Right atrium auricular region (tissue), 2 donors: ENCODE measurements around the gene TDRD3. TPM values are rescaled to one million over a fixed set of nuclear protein-coding genes. Genes with fewer than 3 reads are reported as not detected.
A peak's percentile ranks its signal among the peaks of the same experiment; 100 is the strongest.

Source experiments
- DNase-seq: peaks from one replicate; pipeline ENCODE4 v3.0.0-alpha.2; 2019; ENCODE audit warnings: low spot score
- H3K27ac ChIP-seq, 2 donors: fragments of 200-600 bp; sonication (generic); 1 replicate in 1 of 2; 2 replicates in 1 of 2; pipeline ENCODE4 v1.5.1; 2016 to 2019
- H3K27me3 ChIP-seq, 2 donors: fragments of 200-600 bp; sonication (generic); one replicate each; pipeline versions ENCODE4 v1.5.1 to v1.6.0; 2017 to 2019
- H3K36me3 ChIP-seq: fragments of 200-600 bp; sonication (generic); one replicate; pipeline ENCODE4 v1.5.1; 2016
- H3K4me1 ChIP-seq, 2 donors: fragments of 200-600 bp; sonication (generic); one replicate each; pipeline versions ENCODE4 v1.5.1 to v1.6.0; 2017 to 2019
- H3K4me3 ChIP-seq, 2 donors: fragments of 200-600 bp; sonication (generic); 1 replicate in 1 of 2; 2 replicates in 1 of 2; pipeline ENCODE4 v1.5.1; 2017 to 2019; ENCODE audit warnings: mild to moderate bottlenecking in 1 of 2, moderate library complexity in 1 of 2
- H3K9me3 ChIP-seq, 2 donors: fragments of 200-600 bp; sonication (generic); one replicate each; pipeline ENCODE4 v1.5.1; 2019
- total RNA-seq, 2 donors: library from RNA; depleted of rRNA; stranded (reverse); fragments of >200 nt; gene quantifications; one replicate each; pipeline ENCODE4 v1.1.0, GENCODE V29; 2016
- TF ChIP-seq, protein P1 (sequence below), 2 donors: fragments of 200-600 bp; sonication (generic); IDR thresholded peaks; one replicate each; pipeline ENCODE4 v1.5.1; 2019; ENCODE audit warnings: antibody characterized with exemption in 2 of 2

TDRD3 gene
- total RNA-seq, 2 donors from 2014 or later = 28.3 to 31.4 TPM

DNA sequence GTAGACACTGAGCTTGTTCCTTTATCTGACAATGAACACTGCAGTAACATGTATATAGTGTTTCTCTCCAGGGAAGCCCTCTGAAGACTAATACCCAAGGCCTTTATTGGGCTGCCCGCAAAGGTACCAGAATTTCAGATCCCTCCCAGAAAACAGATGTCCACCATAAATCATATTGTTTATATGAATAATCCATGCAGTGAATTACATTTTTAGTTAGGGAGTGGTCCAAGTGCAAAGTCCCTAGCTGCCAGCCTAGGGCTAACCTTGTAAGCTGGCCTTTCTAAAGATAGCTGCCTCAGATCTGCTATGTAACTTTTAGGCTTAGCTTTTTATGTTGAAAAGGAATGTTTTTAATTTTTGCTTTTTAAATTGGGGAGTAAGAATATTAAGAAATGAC is 44.7 kb downstream of the TDRD3 start:
- DNase-seq = no peak
- no peak overlapping the region for H3K27ac ChIP-seq
- no peak overlapping the region for H3K4me3 ChIP-seq
- H3K4me1 ChIP-seq = no peaks in the 10 kb centered on the region
- TF ChIP-seq, protein P1, sequence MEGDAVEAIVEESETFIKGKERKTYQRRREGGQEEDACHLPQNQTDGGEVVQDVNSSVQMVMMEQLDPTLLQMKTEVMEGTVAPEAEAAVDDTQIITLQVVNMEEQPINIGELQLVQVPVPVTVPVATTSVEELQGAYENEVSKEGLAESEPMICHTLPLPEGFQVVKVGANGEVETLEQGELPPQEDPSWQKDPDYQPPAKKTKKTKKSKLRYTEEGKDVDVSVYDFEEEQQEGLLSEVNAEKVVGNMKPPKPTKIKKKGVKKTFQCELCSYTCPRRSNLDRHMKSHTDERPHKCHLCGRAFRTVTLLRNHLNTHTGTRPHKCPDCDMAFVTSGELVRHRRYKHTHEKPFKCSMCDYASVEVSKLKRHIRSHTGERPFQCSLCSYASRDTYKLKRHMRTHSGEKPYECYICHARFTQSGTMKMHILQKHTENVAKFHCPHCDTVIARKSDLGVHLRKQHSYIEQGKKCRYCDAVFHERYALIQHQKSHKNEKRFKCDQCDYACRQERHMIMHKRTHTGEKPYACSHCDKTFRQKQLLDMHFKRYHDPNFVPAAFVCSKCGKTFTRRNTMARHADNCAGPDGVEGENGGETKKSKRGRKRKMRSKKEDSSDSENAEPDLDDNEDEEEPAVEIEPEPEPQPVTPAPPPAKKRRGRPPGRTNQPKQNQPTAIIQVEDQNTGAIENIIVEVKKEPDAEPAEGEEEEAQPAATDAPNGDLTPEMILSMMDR (IDR thresholded peaks at IDR 0.05) = no peak
- H3K9me3 ChIP-seq = no peaks in the 10 kb centered on the region
- no peaks in the 10 kb centered on the region for H3K36me3 ChIP-seq
- H3K27me3 ChIP-seq = no peaks in the 10 kb centered on the region

DNA sequence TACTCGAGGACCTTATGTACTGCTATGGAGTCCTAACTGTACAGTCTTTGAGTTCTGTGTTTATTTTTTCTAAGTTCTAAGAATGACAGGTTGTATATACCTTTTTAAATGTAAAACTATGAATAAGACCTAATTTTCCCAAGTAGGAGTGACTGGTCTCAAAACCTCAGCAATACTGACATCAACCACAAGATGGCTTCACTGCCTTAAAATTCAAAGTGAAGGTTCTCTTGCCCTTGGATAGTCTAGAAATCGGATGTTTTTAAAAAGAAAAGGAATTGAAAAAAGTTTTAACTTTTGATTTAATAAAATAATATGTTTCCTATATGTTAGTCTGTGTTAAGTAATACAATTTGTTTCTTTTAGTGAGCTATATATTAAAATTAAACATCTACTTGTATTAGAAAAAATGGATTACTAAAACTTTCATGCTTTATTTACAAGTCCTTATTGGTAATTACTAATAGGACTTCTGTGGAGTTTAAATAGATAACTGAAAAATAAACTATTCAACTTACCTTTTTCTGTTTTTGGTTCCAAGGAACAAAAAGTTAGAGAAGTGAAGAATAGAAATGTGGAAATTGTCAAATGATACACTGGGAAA is 52.0 kb downstream of the TDRD3 start:
- no peak for DNase-seq

DNA sequence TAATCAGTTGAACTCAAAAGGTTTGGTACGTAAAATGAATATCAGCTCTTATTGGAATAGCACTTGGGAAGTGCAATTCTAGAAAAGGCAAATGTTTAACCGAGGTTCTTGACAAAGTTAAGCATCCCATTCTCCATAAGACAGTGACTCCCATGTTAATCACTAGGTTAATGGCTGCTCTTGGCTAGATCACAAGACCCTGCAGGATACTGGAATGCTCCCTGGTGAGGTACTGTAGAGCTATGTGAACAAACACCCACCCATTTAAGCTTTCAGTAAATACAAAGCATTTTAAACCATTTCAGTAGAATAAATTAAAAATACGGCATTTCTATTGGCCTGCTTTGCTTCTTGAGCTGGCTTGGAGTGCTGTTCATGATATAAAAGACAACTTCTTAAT is 56.5 kb downstream of the TDRD3 start:
- TF ChIP-seq, protein P1 (IDR thresholded peaks at IDR 0.05) = no peak
- no peak overlapping the region for H3K27ac ChIP-seq
- no peak overlapping the region for H3K4me3 ChIP-seq
- no peaks in the 10 kb centered on the region for H3K27me3 ChIP-seq
- no peaks in the 10 kb centered on the region for H3K4me1 ChIP-seq
- H3K36me3 ChIP-seq = no peaks in the 10 kb centered on the region
- no peaks in the 10 kb centered on the region for H3K9me3 ChIP-seq
- no peak for DNase-seq

More for the DNA sequence above, 52.0 kb downstream of the TDRD3 start:
- no peaks in the 10 kb centered on the region for H3K36me3 ChIP-seq
- no peaks in the 10 kb centered on the region for H3K9me3 ChIP-seq
- no peak overlapping the region for H3K27ac ChIP-seq
- TF ChIP-seq, protein P1 (IDR thresholded peaks at IDR 0.05) = peak; percentile 81 to 82
- no peaks in the 10 kb centered on the region for H3K4me1 ChIP-seq
- no peaks in the 10 kb centered on the region for H3K27me3 ChIP-seq
- no peak overlapping the region for H3K4me3 ChIP-seq

DNA sequence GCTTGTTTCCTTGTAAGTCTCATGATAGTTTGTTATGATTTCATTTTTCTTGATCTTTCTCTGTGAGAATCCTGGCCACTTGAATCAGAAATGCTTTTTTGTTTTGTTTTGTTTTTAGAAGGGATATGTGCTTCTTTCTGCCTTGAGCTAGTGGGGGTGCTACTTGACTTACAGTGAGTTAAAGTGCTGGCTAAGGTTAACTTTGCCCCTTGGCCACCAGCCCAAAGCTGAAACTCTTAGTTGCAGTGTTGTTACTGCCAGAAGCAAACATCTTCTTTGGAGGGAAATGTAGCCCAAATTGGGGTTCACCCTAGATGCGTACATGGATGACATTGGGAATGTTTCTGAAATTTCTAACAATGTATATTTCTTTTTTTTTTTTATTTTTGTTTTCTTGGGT is 57.4 kb downstream of the TDRD3 start:
- no peaks in the 10 kb centered on the region for H3K27me3 ChIP-seq
- H3K4me1 ChIP-seq = no peaks in the 10 kb centered on the region
- no peaks in the 10 kb centered on the region for H3K9me3 ChIP-seq
- H3K27ac ChIP-seq = no peak overlapping the region
- H3K4me3 ChIP-seq = no peak overlapping the region
- H3K36me3 ChIP-seq = no peaks in the 10 kb centered on the region
- TF ChIP-seq, protein P1 (IDR thresholded peaks at IDR 0.05) = no peak
- DNase-seq = no peak

DNA sequence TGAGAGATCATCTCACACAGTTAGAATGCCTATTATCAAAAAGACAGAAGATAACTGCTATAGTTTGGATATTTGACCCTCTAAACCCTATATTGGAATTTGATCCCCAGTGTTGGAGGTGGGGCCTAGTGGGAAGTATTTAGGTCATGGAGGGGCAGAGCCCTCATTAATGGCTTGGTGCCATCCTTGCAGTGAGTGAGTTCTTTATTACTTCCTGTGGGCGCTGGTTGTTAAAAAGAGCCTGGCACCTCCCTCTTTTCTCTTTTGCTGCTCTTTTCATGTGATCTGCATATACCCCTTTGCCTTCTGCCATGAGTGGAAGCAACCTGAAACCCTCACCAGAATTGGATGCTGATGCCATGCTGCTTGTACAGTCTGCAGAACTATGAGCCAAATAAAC is 66.8 kb downstream of the TDRD3 start:
- no peaks in the 10 kb centered on the region for H3K27me3 ChIP-seq
- no peaks in the 10 kb centered on the region for H3K9me3 ChIP-seq
- peaks cover 28% of the 10 kb centered on the region for H3K36me3 ChIP-seq
- no peak overlapping the region for H3K27ac ChIP-seq
- DNase-seq = no peak
- H3K4me3 ChIP-seq = no peak overlapping the region
- H3K4me1 ChIP-seq = no peaks in the 10 kb centered on the region
- TF ChIP-seq, protein P1 (IDR thresholded peaks at IDR 0.05) = no peak

DNA sequence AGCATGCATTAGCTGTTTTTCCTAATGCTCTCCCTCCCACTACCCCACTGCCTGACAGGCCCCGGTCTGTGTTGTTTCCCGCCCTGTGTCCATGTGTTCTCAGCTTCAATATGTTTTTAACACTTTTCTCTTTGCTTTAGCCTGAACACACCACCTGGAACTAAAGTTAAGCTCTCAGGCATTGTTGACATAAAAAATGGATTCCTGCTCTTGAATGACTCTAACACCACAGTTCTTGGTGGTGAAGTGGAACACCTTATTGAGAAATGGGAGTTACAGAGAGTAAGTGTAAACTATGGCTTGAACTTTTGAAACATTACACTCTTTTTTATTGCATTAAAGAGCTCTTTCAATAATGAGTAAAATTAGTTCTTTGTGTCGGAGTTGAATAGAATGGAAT is 70.1 kb downstream of the TDRD3 start:
- Histone ChIP-seq H3K9me3 (no peaks in the 10 kb centered on the region), H3K4me1 (no peaks in the 10 kb centered on the region), H3K27me3 (no peaks in the 10 kb centered on the region), H3K36me3 (peaks cover 12% of the 10 kb centered on the region), H3K27ac (no peak overlapping the region), H3K4me3 (no peak overlapping the region)
- TF ChIP-seq, protein P1 (IDR thresholded peaks at IDR 0.05) = no peak
- no peak for DNase-seq
